Measurements from ENCODE around the gene EDRF1.

EDRF1 gene

DNA sequence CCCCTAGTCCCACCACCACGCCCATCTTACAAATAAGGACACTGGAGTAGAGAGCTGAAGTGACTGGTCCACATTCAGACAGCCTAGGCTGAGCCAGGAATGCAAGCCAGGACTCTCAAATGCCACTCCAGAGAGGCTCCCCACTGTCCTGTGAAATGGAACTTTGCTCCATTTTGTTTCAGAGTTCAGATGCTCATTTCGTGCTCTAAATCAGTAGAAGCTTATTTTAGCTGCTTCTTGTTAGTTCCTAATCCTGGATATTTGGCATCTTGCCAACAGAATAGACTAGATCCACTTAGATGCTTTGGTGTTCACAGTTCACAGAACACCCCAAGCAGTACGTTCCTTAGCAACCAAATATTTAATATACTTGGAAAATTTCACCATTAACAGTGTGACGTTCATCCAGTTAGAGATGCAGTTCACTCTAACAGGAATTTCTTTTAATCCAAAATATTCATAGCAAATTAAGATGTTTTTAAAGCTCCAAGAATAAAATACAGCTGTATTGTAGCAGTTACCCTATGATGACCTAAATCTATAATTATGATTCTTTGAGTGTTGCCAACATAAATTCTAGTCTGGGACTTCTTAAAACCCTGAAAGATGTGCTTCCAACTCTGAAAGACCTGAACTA is 48.8 kb downstream of the EDRF1 start:
- no peak for DNase-seq

DNA sequence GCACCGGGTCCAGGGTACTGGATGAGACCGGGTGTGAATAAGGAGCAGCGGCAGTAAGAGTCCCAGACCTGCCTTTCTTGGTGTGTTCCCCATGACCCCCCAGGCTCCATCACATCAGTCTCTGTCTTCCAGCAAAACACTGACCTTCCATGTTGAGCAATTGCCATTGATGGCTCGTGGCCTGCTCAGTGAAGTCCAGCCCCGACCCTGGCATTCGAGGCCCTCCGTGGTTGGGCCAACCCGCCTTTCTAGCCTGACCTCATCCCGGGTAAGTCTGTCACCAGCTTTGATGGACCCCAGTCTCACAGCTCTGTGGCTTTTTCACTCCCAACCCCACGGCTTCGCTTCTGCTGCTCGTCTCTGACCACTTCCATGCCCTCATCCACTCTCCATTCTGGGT is 49.7 kb downstream of the EDRF1 start:
- DNase-seq, result no peak

DNA sequence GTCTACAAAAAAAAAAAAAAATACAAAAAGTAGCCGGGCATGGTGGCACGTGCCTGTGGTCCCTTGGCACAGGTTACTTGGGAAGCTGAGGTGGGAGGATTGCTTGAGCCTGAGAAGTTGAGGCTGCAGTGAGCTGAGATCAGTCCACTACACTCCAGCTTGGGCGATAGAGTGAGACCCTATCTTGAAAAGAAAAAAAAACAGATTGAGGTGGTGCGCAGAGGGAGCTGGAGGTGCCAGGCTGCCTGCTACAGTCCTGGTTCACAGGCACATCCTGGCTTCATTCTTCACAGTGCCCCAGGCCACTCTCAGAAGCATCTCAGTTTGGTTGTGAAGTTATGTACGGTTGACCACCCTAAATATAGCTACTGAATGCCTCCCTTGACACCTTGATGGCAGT is 51.3 kb downstream of the EDRF1 start:
- no peak for DNase-seq

DNA sequence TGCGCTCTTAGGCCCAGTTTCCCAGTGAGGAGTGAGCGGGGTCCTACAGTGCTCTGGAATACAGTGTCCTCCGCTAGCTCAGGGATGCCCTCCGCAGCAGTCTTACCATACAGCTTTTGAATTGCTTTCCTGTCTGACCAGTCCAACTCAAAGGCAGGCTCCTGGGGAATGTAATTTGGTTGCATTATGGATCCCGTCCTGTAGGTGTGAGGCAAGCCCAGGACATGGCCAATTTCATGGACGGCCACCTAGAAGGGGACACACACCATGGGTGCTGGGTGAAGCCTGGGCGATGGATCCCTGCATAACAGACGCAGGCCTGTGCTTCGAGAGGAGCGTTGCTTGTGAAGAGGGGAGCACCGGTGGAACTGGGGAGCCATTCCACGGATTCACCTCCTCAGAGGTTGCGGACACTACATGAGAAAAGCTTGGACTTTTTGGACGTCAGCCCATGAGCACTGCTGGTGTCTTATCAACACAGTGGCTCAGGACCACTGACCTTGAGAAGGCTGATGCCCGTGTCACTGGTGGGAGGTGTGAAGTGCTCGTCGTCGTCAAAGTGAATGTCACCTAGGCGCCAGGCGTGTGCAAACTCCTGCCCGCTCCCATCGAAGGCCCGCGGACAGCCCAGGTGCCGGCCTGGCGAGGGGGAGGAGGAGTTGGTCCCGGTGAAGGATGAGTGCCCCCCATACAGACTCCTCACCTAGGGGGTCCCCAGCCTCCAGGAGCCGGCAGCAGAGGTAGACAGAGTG is 52.8 kb downstream of the EDRF1 start:
- no peak for DNase-seq

DNA sequence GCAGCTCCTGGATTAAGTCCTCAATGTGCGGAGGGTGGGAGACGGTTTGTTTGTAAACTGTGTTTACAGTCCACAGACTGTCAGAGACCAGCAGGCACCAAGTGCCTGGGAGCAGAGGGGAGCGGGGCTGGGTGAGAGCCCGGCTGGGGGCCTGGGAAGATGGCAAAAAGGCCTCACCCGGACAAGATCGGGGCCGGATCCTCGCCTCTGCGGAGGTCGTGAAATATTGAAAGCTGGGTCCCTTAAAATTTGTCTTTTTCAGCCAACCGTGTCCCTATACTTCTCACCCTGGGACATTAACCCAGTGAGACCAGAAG is 53.3 kb downstream of the EDRF1 start:
- no peak for DNase-seq

DNA sequence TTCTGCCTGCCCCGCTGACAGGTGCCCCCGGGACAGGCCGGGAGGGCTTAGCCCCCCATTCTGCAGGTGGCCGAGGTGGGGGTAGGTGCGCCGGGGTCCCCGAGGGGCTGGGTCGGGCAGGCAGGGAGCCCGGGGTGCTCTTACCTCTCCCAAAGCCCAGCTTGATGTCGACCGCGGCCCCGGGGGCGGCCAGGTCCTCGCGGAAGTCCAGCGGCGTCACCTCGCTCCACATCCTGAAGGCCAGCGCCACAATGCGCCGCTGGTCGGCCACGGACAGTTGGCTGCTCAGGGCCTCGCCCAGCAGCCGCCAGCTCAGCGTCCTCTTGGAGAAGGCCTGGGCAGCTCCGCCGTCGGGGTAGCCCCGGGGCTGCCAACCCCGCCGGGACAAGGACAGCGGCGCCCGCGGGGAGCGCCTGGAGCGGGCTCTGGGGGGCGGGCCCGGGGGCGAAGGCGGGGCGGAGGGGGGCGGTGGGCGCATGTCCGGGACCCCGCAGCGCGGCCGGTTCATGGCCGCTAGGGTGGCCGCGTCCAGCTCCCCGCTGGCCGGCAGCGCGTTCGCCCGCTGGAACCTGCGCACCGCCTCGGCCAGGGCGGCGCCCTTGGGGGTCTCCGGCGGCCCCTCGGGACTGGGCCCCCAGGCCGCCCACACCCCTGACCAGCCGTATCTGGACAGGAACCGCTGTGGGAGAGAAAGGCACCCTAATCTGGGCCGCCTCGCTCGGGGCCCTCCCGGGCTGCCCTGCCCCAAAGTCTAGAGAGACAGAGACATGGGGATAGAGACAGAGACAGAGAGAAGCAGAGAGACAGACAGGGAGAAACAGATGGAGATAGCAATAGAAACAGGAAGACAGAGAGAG is 54.4 kb downstream of the EDRF1 start:
- DNase-seq, result no peak

DNA sequence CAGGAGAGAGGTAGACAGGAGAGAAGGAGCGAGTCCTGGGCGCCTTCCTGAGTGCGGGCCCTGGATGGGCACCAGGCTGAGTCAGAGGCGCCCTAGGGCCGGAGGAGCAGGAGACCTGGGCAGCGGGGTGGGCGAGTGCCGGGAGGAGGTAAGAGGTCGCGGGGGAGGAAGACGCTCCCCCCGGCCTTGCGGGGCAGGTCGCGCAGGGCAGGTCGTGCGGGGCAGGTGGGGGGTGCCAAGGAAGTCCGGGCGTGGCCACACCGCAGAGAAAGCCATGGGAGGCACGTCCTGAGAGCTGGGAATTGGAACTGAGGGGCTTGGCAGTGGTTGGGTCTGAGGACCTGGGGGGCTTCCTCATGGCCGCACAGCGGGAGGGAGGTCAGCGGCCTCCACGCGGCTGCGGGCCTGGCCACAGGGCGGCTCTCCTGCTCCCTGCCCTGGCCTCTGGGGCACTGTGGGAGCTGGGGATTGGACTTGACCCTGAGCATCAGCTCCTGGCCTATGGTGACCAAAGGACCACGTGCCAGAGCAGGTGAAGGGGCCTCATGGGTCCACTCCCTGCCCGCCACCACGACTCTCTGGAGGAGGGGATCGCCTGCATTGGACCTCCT is 55.2 kb downstream of the EDRF1 start:
- DNase-seq, result no peak

DNA sequence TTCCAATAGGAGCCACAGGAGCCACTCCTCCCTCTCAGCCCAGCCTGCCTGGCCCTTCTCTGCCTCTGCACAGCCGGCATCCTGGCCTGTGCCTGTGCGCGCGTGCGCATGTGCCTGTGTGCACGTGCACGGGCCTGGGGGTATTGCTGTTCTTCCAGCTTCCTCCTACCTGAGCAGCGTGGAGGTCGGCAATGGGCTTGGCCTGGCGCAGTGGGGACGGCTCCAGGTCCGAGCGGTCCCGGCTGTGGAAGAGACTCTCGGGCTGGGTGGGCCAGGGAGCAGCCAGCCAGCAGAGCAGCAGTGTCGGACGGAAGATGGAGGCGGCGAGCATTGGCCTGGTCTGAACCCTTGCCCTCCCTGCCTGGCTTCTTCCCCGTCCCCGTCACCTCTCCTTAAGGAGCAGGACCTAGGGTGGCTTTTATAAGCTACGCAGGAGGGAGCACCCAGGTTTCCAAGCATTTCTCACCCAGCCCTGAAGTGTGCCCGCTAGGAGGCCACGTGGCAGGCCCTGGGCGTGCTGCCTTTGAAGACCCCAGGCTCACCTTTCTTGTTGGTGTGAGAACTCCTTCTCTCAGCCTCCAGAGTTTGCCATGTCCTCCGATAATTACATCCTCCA is 56.1 kb downstream of the EDRF1 start, which contains the start of gene MMP21:
Gene MMP21 (minus strand): TSS at position 331 of the 616 bp plus-strand sequence. CDS start 0 bp downstream, at position 331.
- DNase-seq, result no peak

DNA sequence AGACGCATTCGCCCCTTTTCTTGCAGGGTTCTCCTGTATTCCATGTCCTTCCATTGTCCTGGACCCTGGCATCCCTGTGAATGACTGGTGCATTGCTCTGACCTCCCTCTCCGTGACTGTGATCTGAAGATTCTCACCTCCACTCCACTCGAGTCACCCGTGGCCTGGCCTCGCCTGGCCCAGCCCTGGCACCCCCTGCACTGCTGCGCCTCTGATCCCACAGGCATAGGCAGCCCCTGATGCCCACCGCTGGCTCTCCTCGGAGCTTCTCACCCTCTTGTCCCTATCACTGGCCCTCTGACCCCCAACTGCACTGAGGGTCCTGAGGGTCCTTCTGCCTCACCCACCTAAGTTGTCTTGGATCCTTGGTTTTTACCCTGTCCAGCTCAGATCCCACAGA is 58.3 kb downstream of the EDRF1 start:
- DNase-seq, result no peak

DNA sequence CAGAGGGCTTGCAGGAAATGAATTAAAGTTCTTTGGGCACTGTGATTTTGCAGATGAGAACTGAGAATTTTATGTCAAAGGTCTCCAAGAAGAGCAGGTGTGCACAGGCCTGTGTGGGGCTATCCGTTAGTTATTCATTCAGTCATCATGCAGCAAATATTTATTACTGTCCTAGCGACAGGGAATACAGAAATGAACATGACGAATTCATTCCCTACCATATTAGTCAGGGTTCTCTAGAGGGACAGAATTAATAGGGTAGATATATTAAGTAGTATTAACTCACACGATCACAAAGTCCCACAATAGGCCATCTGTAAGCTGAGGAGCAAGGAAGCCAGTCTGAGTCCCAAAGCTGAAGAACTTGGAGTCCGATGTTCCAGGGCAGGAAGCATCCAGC is 59.0 kb downstream of the EDRF1 start:
- no peak for DNase-seq

DNA sequence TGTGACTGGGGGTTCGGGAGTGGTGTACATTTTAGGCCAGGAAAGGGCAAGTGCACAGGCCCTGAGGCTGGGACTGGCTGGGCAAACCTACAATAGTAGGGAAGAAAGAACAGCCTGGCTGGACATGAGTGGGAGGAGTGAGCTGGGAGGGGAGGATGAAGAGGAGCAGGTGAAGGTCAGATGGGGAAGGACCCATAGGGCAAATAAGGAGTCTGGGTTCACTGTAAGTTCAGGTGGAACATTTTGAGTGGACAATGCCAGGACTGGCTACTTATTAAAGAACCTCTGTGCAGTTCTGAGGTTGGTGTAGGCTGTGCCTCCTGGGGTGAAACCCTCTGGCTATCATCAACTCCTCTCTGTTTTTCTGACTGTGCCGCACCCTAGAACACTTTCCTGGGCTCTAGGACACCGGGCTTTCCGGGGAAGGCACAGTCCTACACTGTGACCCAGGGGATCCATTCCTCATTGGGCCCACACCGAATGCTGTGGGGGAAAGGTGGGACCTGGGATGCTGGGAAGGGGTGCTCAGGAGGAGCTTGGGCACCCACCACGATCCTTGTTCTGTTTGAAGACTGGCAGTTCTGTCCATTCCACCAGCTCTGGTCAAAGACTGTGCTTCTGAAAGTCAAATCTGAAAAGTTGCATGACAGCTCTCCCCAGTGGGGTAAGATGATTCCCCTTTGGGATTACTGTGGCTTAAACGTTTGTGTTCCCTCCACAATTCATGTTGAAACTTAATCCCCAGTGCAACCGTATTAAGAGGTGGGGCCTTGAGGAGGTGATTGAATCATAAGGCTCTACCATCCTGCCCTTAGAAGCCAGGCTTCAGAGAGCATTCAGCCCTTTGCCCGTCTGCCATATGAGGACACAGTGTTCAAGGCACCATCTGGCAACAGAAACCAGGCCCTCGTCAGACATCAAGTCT is 60.2 kb downstream of the EDRF1 start:
- DNase-seq, result no peak

DNA sequence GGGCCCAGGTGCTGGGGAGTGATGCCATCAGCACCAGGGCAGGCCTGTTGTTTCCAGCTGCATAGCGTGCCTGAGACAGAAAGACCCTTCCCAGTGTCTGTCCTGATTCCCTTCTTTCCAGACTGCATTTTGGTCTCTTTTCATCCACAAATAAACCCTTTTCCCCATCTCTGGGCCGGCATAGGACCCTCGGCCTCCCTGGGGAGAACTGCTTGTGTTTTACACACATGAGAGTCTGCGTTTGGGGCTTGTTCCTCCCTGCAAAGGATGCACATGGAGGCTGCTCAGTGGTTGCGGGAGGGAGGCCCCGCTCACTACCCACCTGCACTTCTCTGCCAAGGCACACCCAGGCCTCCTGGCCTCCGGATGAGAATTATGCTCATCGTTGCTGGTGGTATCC is 61.9 kb downstream of the EDRF1 start:
- DNase-seq, result no peak

DNA sequence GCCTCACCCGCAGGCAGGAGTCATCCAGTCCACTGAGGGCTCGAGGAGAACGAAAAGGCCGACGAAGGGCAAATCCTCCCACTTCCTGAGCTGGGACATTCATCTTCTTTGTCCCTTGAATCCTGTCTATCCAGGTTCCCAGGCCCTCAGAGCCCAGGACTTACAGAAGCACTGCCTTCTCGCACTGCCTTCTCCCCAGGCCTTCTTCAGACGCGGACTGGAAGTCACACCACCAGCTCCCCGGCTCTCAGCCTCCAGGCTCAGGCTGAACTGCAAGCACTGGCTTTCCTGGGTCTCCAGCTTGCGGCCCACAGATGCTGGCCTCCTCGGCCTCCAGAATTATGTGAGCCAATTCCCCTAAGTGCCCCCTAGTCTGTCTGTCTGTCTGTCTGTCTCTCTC is 62.5 kb downstream of the EDRF1 start:
- DNase-seq, result no peak

DNA sequence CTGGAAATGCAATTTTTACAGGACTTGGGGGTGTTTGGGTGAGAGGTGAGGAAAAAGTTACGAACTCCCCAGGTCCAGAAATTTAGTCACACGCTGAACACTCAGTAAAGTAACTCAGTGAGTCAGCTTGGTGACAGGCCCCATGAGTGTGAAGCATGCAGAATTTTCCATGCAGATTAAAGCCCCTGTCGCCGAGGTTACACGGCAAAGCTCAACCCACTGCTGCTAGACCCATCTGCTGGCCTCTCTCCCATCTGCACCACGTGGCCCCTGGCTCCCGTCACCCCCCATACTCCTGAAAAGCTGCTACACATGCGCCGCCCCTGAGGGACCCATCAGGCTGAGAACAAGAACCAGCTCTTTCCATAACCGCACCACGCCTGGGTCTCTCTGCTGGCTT is 63.1 kb downstream of the EDRF1 start:
- no peak for DNase-seq

DNA sequence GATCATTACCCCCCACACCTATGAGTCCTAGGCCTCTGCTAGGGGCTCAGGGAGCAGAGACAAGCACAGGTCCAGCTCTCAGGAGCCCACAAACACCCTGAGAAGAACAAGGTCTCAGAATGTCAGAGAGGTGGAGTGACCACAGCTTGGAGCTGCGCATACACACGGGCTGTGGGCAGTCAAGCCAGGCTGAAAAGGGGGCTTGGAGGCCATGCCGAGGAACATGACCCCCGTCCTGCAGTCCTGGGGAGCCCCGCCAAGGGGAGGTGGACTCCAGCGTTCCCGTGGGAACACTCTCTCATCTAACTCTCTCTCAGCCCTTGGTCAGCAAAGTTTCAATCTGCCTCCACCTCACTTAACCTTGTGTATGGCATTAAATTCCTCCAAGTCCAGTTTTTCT is 63.9 kb downstream of the EDRF1 start:
- no peak for DNase-seq

DNA sequence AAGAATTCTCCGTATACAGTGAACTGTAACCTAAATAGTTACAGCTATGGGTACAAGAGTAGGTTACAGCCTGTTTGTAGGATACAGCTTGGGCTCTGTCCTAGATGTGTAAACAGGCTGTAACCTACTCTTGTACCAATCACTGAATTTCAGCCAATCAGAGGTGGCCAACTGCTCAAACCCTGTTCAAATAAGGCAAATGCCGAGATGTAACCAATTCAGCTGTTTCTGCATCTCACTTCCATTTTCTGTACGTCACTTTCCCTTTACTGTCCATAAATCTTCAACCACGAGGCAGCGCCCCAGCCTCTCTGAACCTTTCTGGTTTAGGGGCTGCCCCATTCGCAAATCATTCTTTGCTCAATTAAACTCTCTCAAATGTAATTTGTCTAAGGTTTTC is 64.4 kb downstream of the EDRF1 start:
- no peak for DNase-seq

DNA sequence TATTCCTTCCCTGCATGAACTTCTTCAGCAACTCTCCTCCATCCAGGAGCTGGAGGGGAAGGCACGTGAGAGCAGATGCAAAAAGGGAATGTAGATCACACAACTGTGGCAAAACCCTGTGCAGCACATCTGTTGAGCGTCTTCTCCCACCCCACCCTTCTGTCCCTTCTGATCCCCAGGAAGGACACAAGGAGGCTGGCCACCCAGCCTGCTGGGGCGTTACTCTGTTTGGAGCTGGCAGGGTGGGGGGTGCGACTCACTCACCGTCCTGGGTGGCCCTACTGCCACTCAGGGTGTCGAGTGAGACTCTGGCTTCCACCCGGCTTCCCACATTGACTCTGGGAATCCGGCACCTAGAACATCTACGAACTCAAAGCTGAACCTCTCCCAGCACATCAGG is 66.3 kb downstream of the EDRF1 start:
- no peak for DNase-seq

DNA sequence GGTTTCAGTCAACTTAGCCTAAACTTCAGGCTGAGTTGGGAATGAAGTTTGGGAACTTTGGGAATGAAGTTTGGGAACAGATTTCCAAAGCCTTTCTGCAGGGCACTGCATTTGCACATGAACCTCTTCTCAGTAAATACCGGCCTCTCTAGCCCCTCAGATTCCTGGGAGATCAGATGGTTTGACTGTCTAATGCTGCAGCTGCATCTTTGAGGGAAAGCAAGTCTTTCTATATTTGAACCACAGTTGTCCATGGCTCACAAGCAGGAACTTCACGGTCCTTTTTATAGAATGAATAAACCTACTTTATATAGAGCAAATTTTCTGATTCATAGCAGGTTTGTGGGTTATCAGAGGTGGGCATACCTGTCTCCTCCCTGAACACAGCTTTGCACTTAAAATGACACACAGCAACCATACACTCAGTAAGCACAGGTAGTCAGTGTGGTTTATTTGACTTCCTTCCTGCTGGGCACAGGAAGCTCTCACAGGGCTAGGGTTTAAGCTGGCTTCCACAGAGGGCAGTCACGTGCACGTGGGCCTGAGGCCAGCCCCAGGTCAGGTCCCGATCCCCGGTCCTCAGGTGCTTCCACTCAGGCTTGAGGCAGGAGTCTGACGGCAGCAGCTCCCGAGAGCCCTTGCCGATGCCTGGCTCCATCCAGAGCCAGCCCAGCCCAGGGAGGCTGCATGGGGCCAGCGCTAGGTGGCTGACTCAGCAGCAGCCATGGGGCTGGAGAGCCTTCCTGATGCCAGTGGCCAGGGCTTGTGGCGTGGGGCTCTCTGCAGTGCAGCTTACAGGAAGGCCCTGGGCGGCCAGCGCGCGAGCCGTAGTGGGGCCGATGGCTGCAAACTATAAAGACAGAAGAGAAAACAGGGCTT is 68.9 kb downstream of the EDRF1 start:
- DNase-seq, result no peak

DNA sequence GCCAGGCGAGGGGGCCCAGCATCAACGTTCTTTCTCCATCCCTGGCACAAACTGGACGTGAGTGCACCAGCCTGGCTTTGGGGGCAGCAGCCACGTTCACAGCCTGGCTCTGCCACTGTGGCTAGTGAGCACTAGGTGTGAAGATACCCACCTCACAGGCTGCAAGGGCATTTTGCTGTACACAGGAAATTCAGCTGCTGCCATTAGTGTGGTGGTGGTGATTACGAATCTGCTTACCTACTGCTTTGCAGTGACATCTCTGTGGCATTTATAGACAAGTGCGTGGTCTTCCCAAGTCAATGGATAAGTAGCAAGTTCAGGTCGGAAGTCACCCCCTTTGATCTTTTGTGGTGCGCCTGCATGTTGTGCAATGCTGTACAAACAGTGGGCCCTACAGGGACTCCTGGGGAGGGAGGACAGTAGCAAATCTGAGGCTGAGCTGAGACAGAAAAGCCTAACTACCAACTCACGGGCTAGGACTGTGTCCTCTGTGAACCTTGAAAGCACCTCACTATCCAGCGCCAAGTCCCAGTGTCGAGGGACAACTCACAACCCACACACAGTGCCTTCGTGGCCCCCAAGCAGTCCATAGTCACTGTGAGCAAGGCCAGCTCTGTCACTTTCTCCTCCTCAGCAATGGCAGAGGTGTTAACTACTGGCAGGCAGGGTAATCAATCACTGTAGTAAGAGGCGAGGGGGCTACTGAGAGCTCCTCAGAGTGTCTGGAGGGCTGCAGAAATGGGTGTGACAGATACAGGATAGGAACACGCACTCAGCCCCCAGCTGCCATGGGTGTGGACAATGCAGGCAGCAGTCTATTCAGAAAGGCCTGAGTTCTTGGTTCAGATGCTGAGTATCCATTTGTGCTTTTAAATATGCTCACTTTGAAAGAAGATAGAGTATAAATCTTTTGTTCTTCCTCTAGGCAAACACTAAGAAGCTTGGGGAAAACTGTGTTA is 73.1 kb downstream of the EDRF1 start:
- DNase-seq, result no peak

DNA sequence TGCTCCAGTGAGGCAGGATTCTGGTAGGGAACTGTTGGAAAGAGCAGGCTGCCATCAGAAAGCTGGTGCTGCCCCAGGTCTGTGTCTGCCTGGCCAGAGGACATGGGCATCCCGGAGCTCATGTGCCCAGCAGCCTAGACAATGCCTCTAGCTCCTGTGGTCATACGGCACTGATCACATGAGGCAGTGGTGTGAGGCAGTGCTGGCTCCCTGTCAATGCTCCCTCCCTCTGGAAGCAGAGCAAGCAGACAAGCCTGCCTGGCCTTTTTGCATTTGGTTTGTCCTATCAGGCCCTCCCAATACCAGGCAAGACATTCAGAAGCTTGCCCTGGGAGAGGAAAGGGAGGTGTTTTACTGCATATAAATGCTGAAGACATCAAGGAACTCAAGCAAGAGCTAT is 75.6 kb downstream of the EDRF1 start:
- no peak for DNase-seq

All from CD4-positive, alpha-beta T cell treated with Interferon gamma for 1 hour (primary cell).